HepG2 (cell line): Measurements from ENCODE around the gene P3H4. TPM values are rescaled to one million over a fixed set of nuclear protein-coding genes. Genes with fewer than 3 reads are reported as not detected.

Experiments used
- ATAC-seq: fragments of 200-7000 bp; cut with Tn5 transposase; 3 replicates; pipeline ENCODE4 v1.9.1; 2020; ENCODE audit warnings: mild to moderate bottlenecking, moderate library complexity
- BruUV-seq: library from RNA; stranded (reverse); fragments of 400-500 nt; replicated peaks from 2 replicates; lab custom pipeline; 2021; lab: Mats Ljungman, UMichigan
- CTCF ChIA-PET: fragments of 300-600 bp; formaldehyde crosslinking; extraction: SDS; loops from one replicate; lab custom pipeline; 2021; ENCODE audit warnings: low total read pairs, inconsistent platforms, low intra/inter-chr PET ratio; lab: Yijun Ruan, JAX
- POLR2A ChIA-PET: fragments of 350-600 bp; sonication (Branson Sonifier 250); formaldehyde crosslinking; loops from one replicate; lab custom pipeline; 2020; ENCODE audit warnings: antibody characterized with exemption, inconsistent platforms; lab: Yijun Ruan, JAX
- DNase-seq: peaks from one replicate; pipeline ENCODE4 v3.0.0-alpha.2; 2015; ENCODE audit warnings: low spot score
- FAIRE-seq: peaks from 3 replicates; lab custom pipeline; 2011; peaks lifted over from hg19 to GRCh38; lab: Jason Lieb, UNC
- H2AFZ ChIP-seq: one replicate; pipeline ENCODE4 v1.6.1; 2011; ENCODE audit warnings: low read length, inconsistent platforms
- H3K27ac ChIP-seq: fragments of 300-600 bp; 3 replicates; pipeline ENCODE4 v1.8.0; 2011; ENCODE audit warnings: mixed run types, mild to moderate bottlenecking, mixed read lengths, low read length, inconsistent platforms; ENCODE audit not compliant: insufficient read depth; ENCODE audit errors: extremely low read length
- H3K27me3 ChIP-seq, 2 experiments: fragments of 200-600 bp in 1 of 2; 2 replicates in 1 of 2; 3 replicates in 1 of 2; pipeline versions ENCODE4 v1.6.0 to v1.8.0; 2011; ENCODE audit warnings: low read length in 2 of 2, mild to moderate bottlenecking in 2 of 2, moderate library complexity in 2 of 2, inconsistent platforms in 1 of 2; ENCODE audit not compliant: insufficient read depth in 2 of 2, control insufficient read depth in 1 of 2
- H3K36me3 ChIP-seq, 2 experiments: fragments of 200-600 bp in 1 of 2; replicated peaks in 1 of 2; 2 replicates in 1 of 2; 3 replicates in 1 of 2; pipeline versions ENCODE4 v1.5.1 to v1.8.0; 2011; ENCODE audit warnings: low read length in 2 of 2, inconsistent platforms in 1 of 2; ENCODE audit not compliant: insufficient read depth in 2 of 2, control insufficient read depth in 1 of 2
- H3K4me1 ChIP-seq: 2 replicates; pipeline ENCODE4 v1.5.1; 2012; ENCODE audit warnings: low read length, inconsistent platforms; ENCODE audit not compliant: insufficient read depth
- H3K4me2 ChIP-seq: 2 replicates; pipeline ENCODE4 v1.6.0; 2011; ENCODE audit warnings: low read depth, low read length, inconsistent platforms
- H3K4me3 ChIP-seq, 3 experiments: fragments of 200-600 bp in 1 of 3; sonication (generic), shearing (Covaris generic) in 1 of 3; replicated peaks in 1 of 3; 2 replicates each; pipeline ENCODE4 v1.5.1; 2011 to 2016; ENCODE audit warnings: low read length in 3 of 3, inconsistent platforms in 2 of 3, low read depth in 2 of 3, mild to moderate bottlenecking in 2 of 3, control low read depth in 1 of 3, mixed read lengths in 1 of 3; ENCODE audit not compliant: insufficient read depth in 1 of 3
- H3K79me2 ChIP-seq: one replicate; pipeline ENCODE4 v1.6.1; 2011; ENCODE audit warnings: low read length, inconsistent platforms; ENCODE audit not compliant: insufficient read depth
- H3K9ac ChIP-seq: 2 replicates; pipeline ENCODE4 v1.6.0; 2011; ENCODE audit warnings: mild to moderate bottlenecking, low read depth, low read length, inconsistent platforms; ENCODE audit not compliant: insufficient read depth
- H3K9me3 ChIP-seq: 2 replicates; pipeline ENCODE4 v1.5.1; 2012; ENCODE audit warnings: mild to moderate bottlenecking, low read length
- H4K20me1 ChIP-seq: 2 replicates; pipeline ENCODE4 v1.6.0; 2011; ENCODE audit warnings: inconsistent platforms, mild to moderate bottlenecking, low read length, moderate library complexity; ENCODE audit not compliant: insufficient read depth
- CBX1 ChIP-seq: IDR thresholded peaks from one replicate; pipeline ENCODE4 v1.6.1; 2016; ENCODE audit warnings: antibody characterized with exemption, low read depth
- CHCHD3 ChIP-seq: sonication (generic); formaldehyde crosslinking; IDR thresholded peaks from 2 replicates; pipeline ENCODE4 v1.8.0; 2022; ENCODE audit warnings: mild to moderate bottlenecking, missing genetic modification reagents, moderate library complexity
- NFYB ChIP-seq: sonication (generic); formaldehyde crosslinking; IDR thresholded peaks from 2 replicates; pipeline ENCODE4 v1.4.0; 2020; ENCODE audit warnings: missing genetic modification reagents
- NPAS2 ChIP-seq: sonication (generic); formaldehyde crosslinking; IDR thresholded peaks from 2 replicates; pipeline ENCODE4 v1.8.0; 2022; ENCODE audit warnings: mild to moderate bottlenecking, missing genetic modification reagents, borderline replicate concordance
- NR2F2 ChIP-seq: IDR thresholded peaks from 2 replicates; pipeline ENCODE4 v1.6.1; 2012; ENCODE audit warnings: low read depth, inconsistent platforms, borderline replicate concordance
- POLR2A ChIP-seq, 2 experiments: IDR thresholded peaks; 2 replicates each; pipeline ENCODE4 v1.6.1; 2011; ENCODE audit warnings: low read depth in 2 of 2, low read length in 2 of 2, mild to moderate bottlenecking in 1 of 2, moderate library complexity in 1 of 2; ENCODE audit not compliant: insufficient read depth in 1 of 2
- PRPF4 ChIP-seq: fragments of 200-400 bp; formaldehyde crosslinking; IDR thresholded peaks from 2 replicates; pipeline ENCODE4 v1.6.1; 2016; ENCODE audit warnings: low read length, low read depth; ENCODE audit not compliant: poor library complexity, severe bottlenecking
- RBM39 ChIP-seq: fragments of 200-400 bp; formaldehyde crosslinking; IDR thresholded peaks from one replicate; pipeline ENCODE4 v1.6.1; 2018; ENCODE audit warnings: antibody characterized with exemption, mild to moderate bottlenecking, low read depth, low read length; ENCODE audit not compliant: poor library complexity, severe bottlenecking
- REPIN1 ChIP-seq: sonication (generic); formaldehyde crosslinking; IDR thresholded peaks from 2 replicates; pipeline ENCODE4 v1.8.0; 2022; ENCODE audit warnings: missing genetic modification reagents, low read depth, mild to moderate bottlenecking, borderline replicate concordance
- RNF2 ChIP-seq: fragments of 450-650 bp; conservative IDR thresholded peaks from 2 replicates; pipeline ENCODE4 v1.6.1; 2016; ENCODE audit warnings: low read depth
- RXRB ChIP-seq: IDR thresholded peaks from 2 replicates; pipeline ENCODE4 v1.6.1; 2016; ENCODE audit warnings: borderline replicate concordance, missing genetic modification reagents, missing compliant biosample characterization
- SMAD3 ChIP-seq: sonication (generic); formaldehyde crosslinking; IDR thresholded peaks from 2 replicates; pipeline ENCODE4 v1.4.0; 2020; ENCODE audit warnings: missing genetic modification reagents
- SMC3 ChIP-seq: IDR thresholded peaks from 2 replicates; pipeline ENCODE4 v1.6.1; 2011; ENCODE audit warnings: low read length, improper control_type of control experiment
- SP1 ChIP-seq, 2 experiments: fragments of 450-650 bp in 1 of 2; sonication (generic) in 1 of 2; formaldehyde crosslinking in 1 of 2; IDR thresholded peaks; 2 replicates each; pipeline versions ENCODE4 v1.4.0 to v1.6.1; 2016 to 2020; ENCODE audit warnings: missing genetic modification reagents in 1 of 2
- TEAD3 ChIP-seq: optimal IDR thresholded peaks from 2 replicates; pipeline ENCODE3; 2016; ENCODE audit warnings: borderline replicate concordance
- ZNF354B ChIP-seq: sonication (generic); formaldehyde crosslinking; IDR thresholded peaks from 2 replicates; pipeline ENCODE4 v1.8.0; 2022; ENCODE audit warnings: mild to moderate bottlenecking, missing genetic modification reagents
- WGBS: methylation state at CpG from one replicate; pipeline ENCODE4 v1.1.6; 2017; ENCODE audit warnings: low lambda C conversion rate; 5-methylcytosine and 5-hydroxymethylcytosine counted together
- in situ Hi-C: cut with HindIII; loops from 2 replicates; pipeline ENCODE4 v1.10.0; 2017; ENCODE audit warnings: low pct_unique_long_range_greater_than_20kb; ENCODE audit not compliant: extremely low pct_ligation_motif_present
- intact Hi-C: fragments of 100-400 bp; cut with micrococcal nuclease; formaldehyde crosslinking; loops from one replicate; pipeline ENCODE4 v1.10.0; 2022; ENCODE audit not compliant: unreplicated experiment
- polyA plus RNA-seq, 8 experiments: library from polyadenylated mRNA; depleted of rRNA in 3 of 8; stranded (reverse) in 7 of 8; unstranded in 1 of 8; fragments of >200 nt; fragmentation: Illumina TruSeq in 4 of 8; extraction: Trizol in 4 of 8; gene quantifications; 2 replicates each; pipeline versions ENCODE4 v1.2.1 to v1.2.3, GENCODE V29; 2011 to 2016; ENCODE audit warnings: low read depth in 4 of 8, missing spikeins in 1 of 8, mixed read lengths in 1 of 8; ENCODE audit not compliant: insufficient read depth in 1 of 8
- total RNA-seq, 5 experiments: library from RNA; depleted of rRNA; stranded (reverse); fragments of >200 nt; fragmentation: Illumina TruSeq; extraction: Trizol; gene quantifications; 2 replicates each; pipeline ENCODE4 v1.2.3, GENCODE V29; 2016; ENCODE audit warnings: low read depth in 1 of 5
- TF ChIP-seq, protein P1 (sequence below): fragments of 450-650 bp; IDR thresholded peaks from 2 replicates; pipeline ENCODE4 v1.6.1; 2016
- TF ChIP-seq, protein P2 (sequence below): fragments of 450-650 bp; IDR thresholded peaks from 2 replicates; pipeline ENCODE4 v1.6.1; 2017
- TF ChIP-seq, protein P3 (sequence below): sonication (generic); formaldehyde crosslinking; IDR thresholded peaks from 2 replicates; pipeline ENCODE4 v1.5.0; 2020; ENCODE audit warnings: mild to moderate bottlenecking, missing genetic modification reagents

The P3H4 gene
- total and polyA plus RNA-seq, 2 of the 13 experiments (the other 11 are each of a cell fraction or from before 2014, with no cell fraction given) = 37.1 to 50.6 TPM

DNA sequence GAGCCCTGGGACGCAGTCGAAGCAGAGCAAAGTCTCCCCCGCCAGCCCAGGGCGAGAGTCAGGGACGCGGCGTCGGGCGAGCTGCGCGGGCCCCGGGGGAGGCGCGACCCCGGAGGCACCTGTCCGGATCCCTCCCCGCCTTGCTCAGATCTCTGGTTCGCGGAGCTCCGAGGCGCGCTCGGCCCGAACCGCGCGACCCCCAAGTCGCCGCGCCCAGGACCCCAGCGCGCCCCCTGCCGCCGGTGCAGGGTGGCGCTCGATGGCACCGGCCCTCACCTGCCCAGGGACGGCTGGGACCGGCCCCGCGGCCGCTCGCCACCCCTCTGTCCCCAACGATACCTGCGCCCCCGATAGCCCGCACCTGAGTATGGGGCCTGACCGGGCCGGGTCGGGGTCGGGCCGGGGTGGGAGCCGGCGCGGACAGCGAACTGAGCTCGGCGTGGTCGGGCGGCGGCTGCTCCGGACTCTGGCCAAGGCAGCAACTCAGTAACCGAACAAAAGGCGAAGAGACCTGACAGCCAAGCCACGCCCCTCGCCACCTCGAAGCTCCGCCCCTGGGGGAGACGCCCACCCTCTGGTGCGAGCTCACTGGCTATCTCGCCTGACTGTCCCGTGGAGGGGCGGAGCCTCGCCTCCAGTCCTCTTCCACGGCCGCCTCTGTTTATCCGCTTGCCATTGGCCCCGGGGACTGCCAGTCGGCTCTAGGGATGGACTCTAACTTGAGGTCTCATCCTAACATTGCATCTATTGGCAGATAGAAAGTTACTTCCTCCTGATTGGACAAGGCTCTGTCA is 25.3 kb downstream of the P3H4 start, which contains the start of gene JUP:
TSS of gene JUP (minus strand) at position 485 of the 794 bp plus-strand sequence. CDS start 14,857 bp downstream, outside the sequence.
- H4K20me1 ChIP-seq = peaks cover 3% of the 10 kb centered on the region
- peak within 1 kb of the TSS; percentile 71 for H3K9ac ChIP-seq
- ATAC-seq (peak; percentile 97), FAIRE-seq (peak; percentile 99), DNase-seq (peak; percentile 99)
- no peaks in the 10 kb centered on the region for H3K36me3 ChIP-seq
- H3K27me3 ChIP-seq = no peaks in the 10 kb centered on the region; a peak in 1 of 5 replicates
- H3K4me1 ChIP-seq = peaks cover 34% of the 10 kb centered on the region
- H3K79me2 ChIP-seq = peaks cover 6% of the 10 kb centered on the region
- no TSS peak for BruUV-seq
- ChIA-PET POLR2A (interaction anchor here (0.6 to 3.5 kb wide), 34 partner anchors 9 to 231 kb away, joined by 3 to 95 read pairs (median 4); partner anchors contain the start of genes DNAJC7, EIF1, FKBP10 and HAP1), CTCF (interaction anchor here (1.0 to 1.3 kb wide), 5 partner anchors 9 to 48 kb away, joined by 3 to 7 read pairs (median 4); no protein-coding TSS in a partner anchor)
- H3K27ac ChIP-seq = peak within 1 kb of the TSS; percentile 62
- intact Hi-C loops = loop anchor here (1.0 kb wide), 2 partner anchors 9 to 13 kb away; no protein-coding TSS in a partner anchor
- H3K4me2 ChIP-seq = peak within 1 kb of the TSS; percentile 81
- H2AFZ ChIP-seq = no peak within 1 kb of the TSS
- in situ Hi-C loops = no loop called here
- H3K9me3 ChIP-seq = no peaks in the 10 kb centered on the region
- 0% methylated on average over 17 of the region's 79 CpGs for WGBS
- peak within 1 kb of the TSS; percentile 60 to 90 (median 71) for H3K4me3 ChIP-seq
- no peak for TF ChIP-seq SMC3
- TF ChIP-seq, protein P1, sequence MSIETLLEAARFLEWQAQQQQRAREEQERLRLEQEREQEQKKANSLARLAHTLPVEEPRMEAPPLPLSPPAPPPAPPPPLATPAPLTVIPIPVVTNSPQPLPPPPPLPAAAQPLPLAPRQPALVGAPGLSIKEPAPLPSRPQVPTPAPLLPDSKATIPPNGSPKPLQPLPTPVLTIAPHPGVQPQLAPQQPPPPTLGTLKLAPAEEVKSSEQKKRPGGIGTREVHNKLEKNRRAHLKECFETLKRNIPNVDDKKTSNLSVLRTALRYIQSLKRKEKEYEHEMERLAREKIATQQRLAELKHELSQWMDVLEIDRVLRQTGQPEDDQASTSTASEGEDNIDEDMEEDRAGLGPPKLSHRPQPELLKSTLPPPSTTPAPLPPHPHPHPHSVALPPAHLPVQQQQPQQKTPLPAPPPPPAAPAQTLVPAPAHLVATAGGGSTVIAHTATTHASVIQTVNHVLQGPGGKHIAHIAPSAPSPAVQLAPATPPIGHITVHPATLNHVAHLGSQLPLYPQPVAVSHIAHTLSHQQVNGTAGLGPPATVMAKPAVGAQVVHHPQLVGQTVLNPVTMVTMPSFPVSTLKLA = peak; percentile 32; the same call in 1 of the 2 replicates
- TF ChIP-seq CHCHD3 (CRISPR knock-in tag) = peak; percentile 89; the same call in 1 of the 2 replicates
- no peak; the same call in 1 of the 2 replicates for TF ChIP-seq ZNF354B (CRISPR knock-in tag)
- TF ChIP-seq, protein P2, sequence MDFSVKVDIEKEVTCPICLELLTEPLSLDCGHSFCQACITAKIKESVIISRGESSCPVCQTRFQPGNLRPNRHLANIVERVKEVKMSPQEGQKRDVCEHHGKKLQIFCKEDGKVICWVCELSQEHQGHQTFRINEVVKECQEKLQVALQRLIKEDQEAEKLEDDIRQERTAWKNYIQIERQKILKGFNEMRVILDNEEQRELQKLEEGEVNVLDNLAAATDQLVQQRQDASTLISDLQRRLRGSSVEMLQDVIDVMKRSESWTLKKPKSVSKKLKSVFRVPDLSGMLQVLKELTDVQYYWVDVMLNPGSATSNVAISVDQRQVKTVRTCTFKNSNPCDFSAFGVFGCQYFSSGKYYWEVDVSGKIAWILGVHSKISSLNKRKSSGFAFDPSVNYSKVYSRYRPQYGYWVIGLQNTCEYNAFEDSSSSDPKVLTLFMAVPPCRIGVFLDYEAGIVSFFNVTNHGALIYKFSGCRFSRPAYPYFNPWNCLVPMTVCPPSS = no peak
- TF ChIP-seq NFYB (CRISPR knock-in tag) = peak; percentile 98
- no peak for TF ChIP-seq TEAD3 (CRISPR knock-in tag)
- TF ChIP-seq REPIN1 (CRISPR knock-in tag) = peak; percentile 75; the same call in 1 of the 2 replicates
- TF ChIP-seq SMAD3 (CRISPR knock-in tag) = peak; percentile 37; the same call in 1 of the 2 replicates
- TF ChIP-seq, protein P3, sequence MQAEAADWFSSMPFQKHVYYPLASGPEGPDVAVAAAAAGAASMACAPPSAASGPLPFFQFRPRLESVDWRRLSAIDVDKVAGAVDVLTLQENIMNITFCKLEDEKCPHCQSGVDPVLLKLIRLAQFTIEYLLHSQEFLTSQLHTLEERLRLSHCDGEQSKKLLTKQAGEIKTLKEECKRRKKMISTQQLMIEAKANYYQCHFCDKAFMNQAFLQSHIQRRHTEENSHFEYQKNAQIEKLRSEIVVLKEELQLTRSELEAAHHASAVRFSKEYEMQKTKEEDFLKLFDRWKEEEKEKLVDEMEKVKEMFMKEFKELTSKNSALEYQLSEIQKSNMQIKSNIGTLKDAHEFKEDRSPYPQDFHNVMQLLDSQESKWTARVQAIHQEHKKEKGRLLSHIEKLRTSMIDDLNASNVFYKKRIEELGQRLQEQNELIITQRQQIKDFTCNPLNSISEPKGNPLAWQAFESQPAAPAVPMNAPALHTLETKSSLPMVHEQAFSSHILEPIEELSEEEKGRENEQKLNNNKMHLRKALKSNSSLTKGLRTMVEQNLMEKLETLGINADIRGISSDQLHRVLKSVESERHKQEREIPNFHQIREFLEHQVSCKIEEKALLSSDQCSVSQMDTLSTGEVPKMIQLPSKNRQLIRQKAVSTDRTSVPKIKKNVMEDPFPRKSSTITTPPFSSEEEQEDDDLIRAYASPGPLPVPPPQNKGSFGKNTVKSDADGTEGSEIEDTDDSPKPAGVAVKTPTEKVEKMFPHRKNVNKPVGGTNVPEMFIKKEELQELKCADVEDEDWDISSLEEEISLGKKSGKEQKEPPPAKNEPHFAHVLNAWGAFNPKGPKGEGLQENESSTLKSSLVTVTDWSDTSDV = no peak
- no peak for TF ChIP-seq PRPF4
- peak; percentile 89 to 97 for TF ChIP-seq POLR2A (IDR thresholded peaks at IDR 0.05; ENCODE audit: insufficient read depth in 1 of 2, low read depth in 2 of 2, low read length in 2 of 2)
- TF ChIP-seq RXRB (CRISPR knock-in tag) = peak; percentile 44
- no peak for TF ChIP-seq NPAS2 (CRISPR knock-in tag)
- peak; percentile 68 for TF ChIP-seq RBM39
- peak; percentile 38; the same call in 1 of the 2 replicates for TF ChIP-seq RNF2
- no peak for TF ChIP-seq CBX1
- no peak for TF ChIP-seq NR2F2
- TF ChIP-seq SP1 (IDR thresholded peaks at IDR 0.05) = peak; percentile 76; the same call in 1 of the 2 replicates
- peak; percentile 98 for TF ChIP-seq SP1 (CRISPR knock-in tag; IDR thresholded peaks at IDR 0.05)
